Measurements from ENCODE around the gene RPLP2. TPM values are rescaled to one million over a fixed set of nuclear protein-coding genes. Genes with fewer than 3 reads are reported as not detected.

The RPLP2 gene
- total and polyA plus RNA-seq, 2 donors (not counting 1 experiment from before 2014, with no cell fraction given), result 525 to 3,947 TPM

- Mint-ChIP-seq H3K27me3 (no peaks in the 10 kb centered on the region), H3K4me1 (peaks cover 19% of the 10 kb centered on the region), H3K9me3 (ENCODE audit: insufficient read depth) (no peaks in the 10 kb centered on the region), H3K4me3 (peak overlapping the region; percentile 39), H3K27ac (peak overlapping the region; percentile 20)
- peaks cover 12 to 24% of the 10 kb centered on the region in 2 donors for H3K4me1 ChIP-seq (ENCODE audit: control insufficient read depth in 2 of 2, insufficient read depth in 2 of 2, low read length in 2 of 2)
- peaks cover 45% of the 10 kb centered on the region for H4K20me1 ChIP-seq (ENCODE audit: control insufficient read depth, insufficient read depth, low read length, poor library complexity, severe bottlenecking)
- H2AFZ ChIP-seq (ENCODE audit: insufficient read depth, low read depth, low read length, poor library complexity, severe bottlenecking), result no peak overlapping the region
- no peaks in the 10 kb centered on the region for H3K27me3 ChIP-seq (replicated peaks in 1 of 4; ENCODE audit: control extremely low read depth in 1 of 4, control insufficient read depth in 3 of 4, insufficient read depth in 4 of 4, low read length in 3 of 4)
- no peak overlapping the region for H3K4me3 ChIP-seq (ENCODE audit: control extremely low read depth in 1 of 5, extremely low read depth in 1 of 5, insufficient read depth in 1 of 5, low read depth in 2 of 5, low read length in 4 of 5)
- peaks cover 44% of the 10 kb centered on the region for H3K79me2 ChIP-seq (ENCODE audit: control insufficient read depth, insufficient read depth, low read length)
- ATAC-seq (ENCODE audit: low read depth), result no peak
- no peaks in the 10 kb centered on the region for H3K9me3 ChIP-seq (ENCODE audit: control extremely low read depth in 1 of 3, control insufficient read depth in 2 of 3, insufficient read depth in 1 of 3, low read length in 2 of 3)
- CTCF ChIA-PET, result no interaction called here
- no peak overlapping the region for H3K27ac ChIP-seq (ENCODE audit: low read length in 2 of 2)
- peak; percentile 18 for DNase-seq
- TF ChIP-seq EZH2 (IDR thresholded peaks at IDR 0.05; ENCODE audit: borderline replicate concordance, insufficient read depth, low read depth, low read length, poor library complexity, severe bottlenecking) (no peak), CTCF (IDR thresholded peaks at IDR 0.05) (no peak)
- no peaks in the 10 kb centered on the region for H3K36me3 ChIP-seq (replicated peaks in 1 of 2; ENCODE audit: control extremely low read depth in 1 of 2, control insufficient read depth in 1 of 2, extremely low read depth in 1 of 2, insufficient read depth in 2 of 2, low read length in 1 of 2)
- WGBS (ENCODE audit: insufficient coverage), result 95% methylated on average over 22 of the region's 23 CpGs
- H3K4me2 ChIP-seq (replicated peaks; ENCODE audit: low read depth, low read length, poor library complexity, severe bottlenecking), result no peak overlapping the region
- POLR2A ChIA-PET, result no interaction called here
- intact Hi-C loops (cut with micrococcal nuclease), result no loop called here
- no peak overlapping the region for H3K9ac ChIP-seq (ENCODE audit: low read length)
These were observed 30.5 kb upstream of the RPLP2 start for GRCh38 chr11:778976-779954.

- DNase-seq (no peak), ATAC-seq (ENCODE audit: low read depth) (no peak)
- POLR2A ChIA-PET, result no interaction called here
- no peaks in the 10 kb centered on the region for H3K36me3 ChIP-seq (replicated peaks in 1 of 2; ENCODE audit: control extremely low read depth in 1 of 2, control insufficient read depth in 1 of 2, extremely low read depth in 1 of 2, insufficient read depth in 2 of 2, low read length in 1 of 2)
- peaks cover 41% of the 10 kb centered on the region for H4K20me1 ChIP-seq (ENCODE audit: control insufficient read depth, insufficient read depth, low read length, poor library complexity, severe bottlenecking)
- TF ChIP-seq EZH2 (IDR thresholded peaks at IDR 0.05; ENCODE audit: borderline replicate concordance, insufficient read depth, low read depth, low read length, poor library complexity, severe bottlenecking) (no peak), CTCF (IDR thresholded peaks at IDR 0.05) (no peak)
- Mint-ChIP-seq H3K27me3 (no peaks in the 10 kb centered on the region), H3K4me1 (peaks cover 19% of the 10 kb centered on the region), H3K9me3 (ENCODE audit: insufficient read depth) (no peaks in the 10 kb centered on the region), H3K27ac (no peak overlapping the region), H3K4me3 (peak overlapping the region; percentile 26)
- no peak overlapping the region for H3K4me3 ChIP-seq (ENCODE audit: control extremely low read depth in 1 of 5, extremely low read depth in 1 of 5, insufficient read depth in 1 of 5, low read depth in 2 of 5, low read length in 4 of 5)
- no peaks in the 10 kb centered on the region for H3K27me3 ChIP-seq (replicated peaks in 1 of 4; ENCODE audit: control extremely low read depth in 1 of 4, control insufficient read depth in 3 of 4, insufficient read depth in 4 of 4, low read length in 3 of 4)
- CTCF ChIA-PET, result no interaction called here
- peaks cover 12 to 24% of the 10 kb centered on the region in 2 donors for H3K4me1 ChIP-seq (ENCODE audit: control insufficient read depth in 2 of 2, insufficient read depth in 2 of 2, low read length in 2 of 2)
- H2AFZ ChIP-seq (ENCODE audit: insufficient read depth, low read depth, low read length, poor library complexity, severe bottlenecking), result no peak overlapping the region
- WGBS (ENCODE audit: insufficient coverage), result 97% methylated on average over 16 of the region's 16 CpGs
- no peak overlapping the region for H3K4me2 ChIP-seq (replicated peaks; ENCODE audit: low read depth, low read length, poor library complexity, severe bottlenecking)
- no peaks in the 10 kb centered on the region for H3K9me3 ChIP-seq (ENCODE audit: control extremely low read depth in 1 of 3, control insufficient read depth in 2 of 3, insufficient read depth in 1 of 3, low read length in 2 of 3)
- peaks cover 36% of the 10 kb centered on the region for H3K79me2 ChIP-seq (ENCODE audit: control insufficient read depth, insufficient read depth, low read length)
- intact Hi-C loops (cut with micrococcal nuclease), result no loop called here
- H3K9ac ChIP-seq (ENCODE audit: low read length), result no peak overlapping the region
- H3K27ac ChIP-seq (ENCODE audit: low read length in 2 of 2), result no peak overlapping the region
These were observed 29.7 kb upstream of the RPLP2 start for GRCh38 chr11:779955-780532.
